SK-N-SH (cell line): Measurements from ENCODE around the gene LEF1.

Experiments
- CHD2 ChIP-seq: fragments of 150-350 bp; IDR thresholded peaks from 2 replicates; pipeline ENCODE4 v1.6.1; 2018; ENCODE audit warnings: low read length; ENCODE audit not compliant: partially characterized antibody
- CTCF ChIP-seq: fragments of 200-600 bp; sonication (generic); IDR thresholded peaks from 2 replicates; pipeline ENCODE4 v1.6.1; 2017; ENCODE audit warnings: antibody characterized with exemption, mild to moderate bottlenecking, moderate library complexity
- TEAD4 ChIP-seq: IDR thresholded peaks from 2 replicates; pipeline ENCODE4 v1.4.0; 2012; ENCODE audit warnings: mild to moderate bottlenecking, borderline replicate concordance; ENCODE audit not compliant: insufficient read depth

- TF ChIP-seq CTCF, result no peak
- no peak for TF ChIP-seq CHD2
- no peak for TF ChIP-seq TEAD4
Measured at GRCh38 chr4:108035691-108036090, 133.0 kb downstream of the LEF1 start.
